ENCODE measurements around the gene ITPK1. TPM values are rescaled to one million over a fixed set of nuclear protein-coding genes. Genes with fewer than 3 reads are reported as not detected.

Gene ITPK1
- total RNA-seq, 2 experiments from 2014 or later = 65.7 to 73.0 TPM

DNA sequence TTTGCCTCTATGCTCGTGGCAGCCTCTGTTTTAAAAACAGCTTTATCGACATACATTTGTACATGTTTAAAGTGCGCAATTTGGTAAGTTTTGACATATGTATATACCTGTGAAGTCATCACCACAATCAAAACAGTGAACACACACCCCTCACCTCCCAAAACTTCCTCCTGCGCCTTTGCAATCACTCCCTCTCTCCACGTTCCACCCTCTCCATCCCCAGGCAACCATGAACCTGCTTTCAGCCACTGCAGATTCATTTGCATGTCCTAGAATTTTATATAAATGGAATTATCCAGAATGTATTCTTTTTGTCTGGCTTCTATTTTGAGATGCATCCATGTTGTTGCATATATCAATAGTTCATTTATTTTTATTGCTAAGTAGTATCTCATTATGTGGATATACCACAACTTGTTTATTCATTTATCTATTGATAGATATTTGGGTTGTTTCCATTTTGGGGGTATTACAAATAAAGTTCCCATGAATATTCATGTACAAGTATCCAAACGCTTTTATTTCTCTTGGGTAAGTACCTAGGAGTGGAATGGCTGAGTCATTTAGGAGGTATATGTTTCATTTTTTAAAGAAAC, 208.3 kb downstream of the ITPK1 start:
- ChIA-PET POLR2A (no interaction called here), CTCF (interaction anchor here (0.7 kb wide), 1 partner anchor 93 kb away, joined by 4 read pairs; no protein-coding TSS in a partner anchor)

DNA sequence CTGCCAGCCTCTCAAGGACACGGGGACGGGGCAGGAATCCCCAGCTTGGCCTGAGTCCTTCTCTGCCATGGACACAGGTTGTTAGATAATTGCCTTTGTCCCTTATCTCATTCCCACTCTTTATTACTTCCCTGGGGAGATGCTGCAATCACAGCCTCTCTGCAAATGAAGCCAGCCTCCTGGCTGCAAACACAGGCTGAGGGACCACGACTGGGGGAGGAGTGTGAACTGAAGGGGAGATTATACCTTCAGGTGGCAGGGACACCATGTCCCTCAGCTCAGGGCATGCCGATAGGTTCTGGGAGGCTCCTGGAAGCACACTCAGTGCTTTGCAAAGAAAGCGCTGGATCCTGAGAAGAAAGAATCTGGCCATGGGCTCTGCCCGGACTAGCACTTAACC, 208.9 kb downstream of the ITPK1 start:
- CTCF ChIA-PET = no interaction called here

DNA sequence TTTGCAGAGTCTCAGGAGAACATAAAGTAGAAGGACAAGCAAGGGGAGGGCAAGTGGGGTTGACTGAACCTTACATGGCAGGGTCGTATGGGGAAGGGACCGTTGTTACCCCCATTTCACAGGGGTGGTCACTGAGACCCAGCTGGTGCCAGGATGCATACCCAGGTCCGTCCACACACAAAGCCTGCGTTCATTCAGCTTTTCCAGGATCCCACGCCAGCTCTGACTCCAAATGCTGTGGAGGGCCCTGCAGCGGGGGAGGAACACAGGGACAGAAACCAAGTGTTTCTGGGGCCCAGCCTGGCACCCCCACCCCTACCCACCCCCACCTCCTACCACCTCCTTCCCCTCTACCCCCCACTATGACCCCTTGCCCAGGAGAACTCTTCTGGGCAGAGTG, 209.3 kb downstream of the ITPK1 start:
- ChIA-PET POLR2A (no interaction called here), CTCF (no interaction called here)

More for the DNA sequence above, 208.9 kb downstream of the ITPK1 start:
- POLR2A ChIA-PET = no interaction called here

DNA sequence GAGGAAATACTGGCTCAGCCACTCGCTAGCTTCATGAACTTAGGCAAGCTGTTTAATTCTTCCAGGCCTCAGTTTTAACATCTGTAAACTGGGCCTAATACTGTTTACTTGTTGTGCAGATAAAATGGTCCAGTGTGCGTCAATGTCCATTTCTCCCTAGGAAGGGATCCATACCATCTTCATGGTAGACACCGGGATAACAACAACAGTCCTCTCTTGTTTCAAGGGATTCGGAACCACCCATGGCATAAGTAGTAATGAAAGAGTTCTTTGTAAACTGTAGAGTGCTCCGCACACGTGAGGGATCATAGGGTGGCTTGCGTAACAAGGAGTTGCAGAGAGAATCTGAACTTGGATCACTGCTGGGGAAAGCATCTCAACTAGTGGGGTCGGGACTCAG, 210.1 kb downstream of the ITPK1 start:
- POLR2A ChIA-PET = no interaction called here

DNA sequence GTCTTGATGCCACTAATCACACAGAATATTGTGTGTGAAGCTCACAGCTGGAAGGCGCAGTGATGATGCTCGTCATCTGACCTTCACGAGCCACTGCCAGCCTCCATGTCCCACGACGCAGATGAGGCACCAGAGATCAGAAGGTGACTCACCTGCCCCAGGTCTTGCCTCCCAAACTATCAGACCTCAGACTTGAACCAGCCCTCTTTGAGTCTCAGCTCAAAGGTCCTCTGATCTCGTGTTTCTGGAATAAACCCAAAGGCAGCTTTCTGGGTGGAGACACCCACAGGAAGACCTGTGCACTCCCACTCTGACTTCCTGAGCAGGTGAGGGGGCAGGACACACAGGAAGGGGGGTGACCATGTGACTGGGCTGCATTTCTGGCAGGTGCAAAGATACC, 212.4 kb downstream of the ITPK1 start:
- ChIA-PET POLR2A (no interaction called here), CTCF (no interaction called here)

More for the DNA sequence above, 210.1 kb downstream of the ITPK1 start:
- CTCF ChIA-PET = no interaction called here

DNA sequence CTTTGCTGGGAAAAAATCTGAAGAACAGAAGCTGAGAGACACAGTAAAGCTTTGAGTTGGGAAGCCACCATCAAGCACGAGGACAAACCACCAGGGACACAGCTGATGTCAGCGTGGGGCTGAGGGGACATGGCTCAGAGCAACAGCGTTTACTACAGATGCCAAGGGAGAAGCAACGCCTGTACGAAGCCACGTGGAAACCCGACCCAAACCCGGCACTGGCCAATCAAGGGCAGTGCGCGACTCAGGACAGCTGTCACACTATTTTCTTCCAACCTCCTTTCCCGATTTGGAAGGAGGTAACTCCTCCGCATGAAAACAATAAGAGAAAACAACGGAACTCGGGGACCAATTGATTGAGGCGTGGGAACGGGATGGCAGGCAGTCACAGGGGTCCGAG, 213.0 kb downstream of the ITPK1 start:
- CTCF ChIA-PET = no interaction called here

DNA sequence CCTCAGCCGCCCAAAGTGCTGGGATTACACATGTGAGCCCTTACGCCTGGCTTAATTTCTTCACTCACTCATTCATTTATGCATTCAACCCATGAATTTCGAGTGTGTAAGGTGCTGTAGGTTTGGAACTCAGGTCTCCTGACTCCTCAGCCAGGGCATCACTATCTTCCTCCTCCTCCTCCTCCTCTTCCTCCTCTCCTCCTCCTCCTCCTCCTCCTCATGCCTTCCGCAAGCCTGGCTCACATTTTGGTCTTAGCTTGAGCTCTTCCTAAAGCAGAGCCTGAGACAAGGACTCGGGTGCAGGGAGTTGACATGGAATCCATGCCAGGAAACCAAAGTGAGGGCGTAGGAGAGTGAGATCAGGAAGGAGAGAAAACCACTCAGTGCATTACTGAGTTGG, 213.5 kb downstream of the ITPK1 start:
- POLR2A ChIA-PET = interaction anchor here (0.6 kb wide), 1 partner anchor 488 kb away, joined by 3 read pairs; no protein-coding TSS in a partner anchor
- CTCF ChIA-PET = no interaction called here

More for the DNA sequence above, 213.0 kb downstream of the ITPK1 start:
- POLR2A ChIA-PET = interaction anchor here (0.6 kb wide), 1 partner anchor 488 kb away, joined by 3 read pairs; no protein-coding TSS in a partner anchor

DNA sequence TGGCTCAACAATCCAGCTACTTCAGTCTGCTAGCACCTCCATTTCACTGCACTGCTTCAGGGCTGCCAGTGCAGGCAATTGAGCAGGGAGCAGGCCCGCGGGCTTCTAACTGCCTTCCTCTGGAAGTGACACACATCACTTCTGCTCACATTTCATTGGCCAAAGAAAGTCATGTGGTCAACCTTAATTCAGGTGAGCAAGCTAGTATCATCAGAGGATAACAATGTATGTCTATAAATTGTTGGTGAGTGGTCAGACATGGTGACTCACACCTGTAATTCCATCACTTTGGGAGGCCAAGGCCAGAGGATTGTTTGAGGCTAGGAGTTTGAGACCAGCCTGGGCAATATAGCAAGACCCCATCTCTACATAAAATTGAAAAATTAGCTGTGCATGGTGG, 215.1 kb downstream of the ITPK1 start:
- POLR2A ChIA-PET = no interaction called here
- CTCF ChIA-PET = no interaction called here

DNA sequence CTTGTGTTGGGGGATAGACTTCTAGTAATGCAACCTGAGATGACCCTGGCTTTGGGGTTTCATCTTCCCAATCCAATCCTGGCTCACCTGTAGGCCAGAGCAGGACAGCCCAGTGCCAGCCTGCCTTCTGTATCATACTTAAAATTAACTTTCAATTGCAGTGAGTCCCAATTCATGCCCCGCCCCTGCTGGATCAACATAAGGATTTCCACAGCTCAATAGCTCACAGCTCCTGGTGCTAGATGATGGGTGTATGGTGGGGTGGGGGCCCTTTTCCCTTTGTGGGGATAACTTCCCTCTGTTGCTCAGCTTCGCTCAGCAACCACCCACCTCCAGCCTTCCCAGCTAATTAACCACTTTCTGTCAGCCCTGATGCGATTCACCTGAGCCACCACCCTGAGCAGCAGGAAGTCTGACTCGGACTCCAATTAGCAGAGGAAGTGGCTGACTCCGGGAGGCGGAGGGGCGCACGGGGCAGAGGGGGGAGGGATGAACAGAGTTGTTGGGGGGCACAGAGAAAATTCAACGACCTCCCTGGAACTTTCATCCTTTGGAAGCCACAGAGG, 217.1 kb downstream of the ITPK1 start:
- CTCF ChIA-PET = no interaction called here
- POLR2A ChIA-PET = no interaction called here

DNA sequence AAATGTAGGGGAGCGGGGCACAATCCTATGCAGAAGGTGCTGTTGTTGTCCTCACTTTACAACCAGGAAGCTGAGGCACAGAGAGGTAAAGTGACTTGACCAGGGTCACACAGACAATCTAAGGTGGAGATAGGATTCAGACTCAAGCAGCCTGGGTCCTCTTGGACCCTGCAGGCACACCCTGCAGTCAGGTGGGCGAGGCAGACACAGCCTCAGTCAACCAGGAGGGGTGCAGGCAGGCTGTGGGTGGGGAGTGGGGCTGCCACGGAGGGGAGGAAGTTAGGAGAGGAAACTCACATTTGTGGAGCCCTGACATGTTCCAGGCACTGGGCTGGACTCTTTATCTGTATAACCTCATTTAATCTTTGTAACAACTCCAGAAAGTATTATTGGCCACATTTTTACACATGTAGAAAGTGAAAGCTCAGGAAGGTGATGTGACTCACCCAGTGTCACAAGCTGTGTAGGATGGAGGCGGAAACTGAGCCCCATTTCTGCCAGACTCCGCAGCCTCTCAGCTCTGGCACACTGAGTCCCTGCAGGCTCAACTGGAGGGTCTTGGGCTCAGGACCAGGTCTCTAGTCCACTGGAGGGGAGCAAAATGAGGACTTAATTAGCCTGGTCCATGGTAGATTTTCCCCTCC, 217.7 kb downstream of the ITPK1 start:
- ChIA-PET CTCF (no interaction called here), POLR2A (no interaction called here)

DNA sequence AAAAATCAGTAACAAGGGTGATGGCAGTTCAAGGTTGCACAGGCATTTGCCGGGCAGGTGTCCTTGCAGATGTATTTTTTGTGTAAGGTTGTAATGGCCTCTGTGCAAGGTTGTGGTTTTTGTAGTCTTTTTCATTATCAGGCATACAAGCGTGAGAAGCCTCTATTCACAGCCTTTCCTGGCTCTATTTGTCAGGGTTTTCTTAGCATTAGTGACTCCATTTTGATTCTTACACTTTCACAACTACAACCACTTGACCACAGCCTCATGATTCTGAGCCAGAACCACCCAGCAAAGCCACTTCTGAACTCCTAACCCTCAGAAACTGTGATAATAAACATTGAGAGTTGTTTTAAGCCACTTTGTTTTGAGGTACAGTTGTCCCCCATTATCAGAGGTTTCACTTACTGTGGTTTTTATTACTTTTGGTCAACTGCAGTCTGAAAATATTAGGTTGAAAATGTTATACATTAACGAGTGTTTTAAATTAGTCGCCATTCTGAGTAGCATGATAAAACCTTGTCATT, 220.3 kb downstream of the ITPK1 start:
- POLR2A ChIA-PET = no interaction called here

DNA sequence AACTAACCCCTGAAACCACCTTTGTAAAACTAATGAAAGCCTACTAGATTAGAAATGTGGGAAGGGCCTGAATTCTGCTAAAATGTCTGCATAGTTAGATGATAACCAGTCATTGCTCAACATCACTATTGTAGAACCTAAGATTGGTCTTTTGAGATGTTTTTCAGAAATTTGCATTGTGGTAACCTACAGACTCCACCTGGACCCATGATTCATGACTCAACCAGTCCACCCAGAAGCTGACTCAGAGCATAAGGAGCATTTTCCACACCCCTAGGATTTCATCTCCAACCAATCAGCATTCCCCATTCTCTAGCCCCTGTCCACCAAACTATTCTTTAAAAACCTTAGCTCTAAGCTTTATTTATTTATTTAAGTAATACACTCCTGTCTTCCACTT, 223.1 kb downstream of the ITPK1 start:
- ChIA-PET CTCF (no interaction called here), POLR2A (no interaction called here)

More for the DNA sequence above, 220.3 kb downstream of the ITPK1 start:
- CTCF ChIA-PET = no interaction called here

DNA sequence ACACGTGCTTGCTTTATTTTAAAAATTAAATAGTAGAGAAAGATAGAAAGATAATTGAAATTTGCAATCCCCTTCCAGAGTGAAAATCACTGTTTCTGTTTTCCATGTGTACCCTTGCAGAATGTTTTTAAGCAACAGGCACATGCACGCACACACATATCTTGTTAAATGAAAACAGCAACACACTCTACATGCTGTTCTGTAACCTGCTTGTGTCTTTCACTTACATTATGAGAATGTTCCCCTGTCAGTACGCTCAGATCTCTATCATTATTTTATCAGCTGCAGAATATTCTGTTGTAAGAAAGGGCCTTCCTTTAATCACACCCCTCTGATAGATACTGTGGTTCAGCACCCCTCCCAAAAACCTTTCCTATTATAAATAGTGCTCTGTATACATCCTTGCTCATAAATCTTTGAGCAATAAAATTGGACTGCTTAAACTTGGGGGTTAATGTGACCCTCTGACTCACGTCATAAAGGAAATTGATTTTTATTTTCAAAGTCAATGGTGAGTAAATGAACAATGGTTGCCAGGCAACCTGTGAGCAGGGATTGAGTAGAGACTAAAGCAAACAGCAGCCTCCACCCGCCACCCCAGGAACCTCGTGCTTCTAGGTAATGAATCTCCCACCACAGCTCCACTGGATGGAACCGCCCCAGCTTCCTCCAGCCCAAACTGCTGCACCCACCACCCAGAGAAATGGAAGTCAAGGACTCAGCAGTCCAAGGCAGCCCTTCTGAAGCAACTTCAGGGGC, 224.7 kb downstream of the ITPK1 start:
- ChIA-PET CTCF (no interaction called here), POLR2A (no interaction called here)

DNA sequence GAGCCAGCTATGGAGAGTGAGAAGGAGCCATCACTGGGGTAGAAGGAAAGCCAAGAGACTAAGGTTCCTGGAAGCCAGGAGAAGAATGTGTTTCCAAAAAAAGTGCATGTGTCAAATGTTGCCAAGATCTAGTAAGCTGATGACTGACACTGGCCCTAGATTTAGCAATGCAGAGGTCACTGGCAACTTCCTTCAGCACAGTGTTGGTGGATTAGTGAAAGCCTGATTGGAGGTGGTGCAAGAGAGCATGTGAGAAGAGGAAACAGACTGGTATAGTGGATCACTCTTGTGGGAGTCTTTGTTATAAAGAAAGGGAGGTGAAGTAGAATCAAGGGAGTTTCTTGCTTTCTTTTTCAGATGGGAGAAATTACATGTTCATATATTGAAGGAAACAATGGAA, 226.8 kb downstream of the ITPK1 start:
- POLR2A ChIA-PET = no interaction called here
- CTCF ChIA-PET = no interaction called here

DNA sequence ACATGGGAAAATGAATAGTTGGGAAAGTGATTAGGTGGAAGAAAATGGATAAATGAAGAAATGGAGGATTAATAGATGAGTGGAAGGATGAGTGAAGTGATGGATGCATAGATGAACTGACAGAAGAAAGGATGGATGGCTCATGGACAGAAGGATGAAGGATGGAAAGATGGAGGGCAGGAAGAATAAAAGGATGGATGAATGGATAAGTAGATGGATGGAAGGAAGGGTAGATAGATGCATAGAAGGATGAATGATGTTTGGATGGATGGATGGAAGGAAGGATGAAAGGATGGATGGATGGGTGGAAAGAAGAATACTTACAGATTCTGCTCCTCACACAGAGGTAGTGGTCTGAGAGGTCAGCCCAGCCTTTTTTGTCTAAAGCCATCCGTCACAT, 228.6 kb downstream of the ITPK1 start:
- ChIA-PET CTCF (no interaction called here), POLR2A (no interaction called here)

Other genes with a start within 250 kb of the ITPK1 start
- gene CHGA, start 192.8 kb downstream of the ITPK1 start, total RNA-seq = not detected
- 10 to 100 TPM; 15.7 to 15.9 TPM for gene MOAP1, start 69.0 kb upstream of the ITPK1 start, total RNA-seq
- gene LYSET, start 69.4 kb upstream of the ITPK1 start, total RNA-seq = 10 to 100 TPM; 16.6 to 18.8 TPM
- gene GON7, start 91.1 kb upstream of the ITPK1 start, total RNA-seq = 10 to 100 TPM; 19.9 to 20.1 TPM
- 10 to 100 TPM; 37.7 to 41.3 TPM for gene UBR7, start 91.3 kb upstream of the ITPK1 start, total RNA-seq
- gene BTBD7, start 217.1 kb upstream of the ITPK1 start, total RNA-seq = 10 to 100 TPM; 16.6 to 17.2 TPM
- not detected for gene COX8C, start 231.3 kb upstream of the ITPK1 start, total RNA-seq